ENCODE results near the gene SPIN1. TPM values are rescaled to one million over a fixed set of nuclear protein-coding genes. Genes with fewer than 3 reads are reported as not detected.

SPIN1 gene
- total RNA-seq, 1 donor from 2014 or later = 154 TPM

- Mint-ChIP-seq H3K27ac (no peak overlapping the region), H3K4me1 (ENCODE audit: low read depth) (no peaks in the 10 kb centered on the region), H3K4me3 (ENCODE audit: low read depth) (no peak overlapping the region), H3K27me3 (peaks cover 9% of the 10 kb centered on the region), H3K9me3 (ENCODE audit: low read depth) (peaks cover 3% of the 10 kb centered on the region), H3K36me3 (ENCODE audit: insufficient read depth) (no peaks in the 10 kb centered on the region)
- DNase-seq (ENCODE audit: low spot score, unreplicated experiment) = no peak
- TF ChIP-seq CTCF (IDR thresholded peaks at IDR 0.05; ENCODE audit: unreplicated experiment) = no peak
Measured at GRCh38 chr9:88522360-88522759, 134.1 kb downstream of the SPIN1 start.

- H3K9me3 Mint-ChIP-seq (ENCODE audit: low read depth) = no peaks in the 10 kb centered on the region
- TF ChIP-seq CTCF (IDR thresholded peaks at IDR 0.05; ENCODE audit: unreplicated experiment) = no peak
- DNase-seq (ENCODE audit: low spot score, unreplicated experiment) = no peak
- H3K27me3 Mint-ChIP-seq = peaks cover 9% of the 10 kb centered on the region
- H3K4me1 Mint-ChIP-seq (ENCODE audit: low read depth) = no peaks in the 10 kb centered on the region
- no peak overlapping the region for H3K4me3 Mint-ChIP-seq (ENCODE audit: low read depth)
- no peak overlapping the region for H3K27ac Mint-ChIP-seq
- H3K36me3 Mint-ChIP-seq (ENCODE audit: insufficient read depth) = no peaks in the 10 kb centered on the region
Measured at GRCh38 chr9:88523056-88523455, 134.8 kb downstream of the SPIN1 start.

GRCh38 chr9:88524911-88525310, 136.7 kb downstream of the SPIN1 start:
- DNase-seq (ENCODE audit: low spot score, unreplicated experiment) = no peak
- Mint-ChIP-seq H3K27ac (no peak overlapping the region), H3K36me3 (ENCODE audit: insufficient read depth) (no peaks in the 10 kb centered on the region)

GRCh38 chr9:88527618-88528017, 139.4 kb downstream of the SPIN1 start:
- Mint-ChIP-seq H3K9me3 (ENCODE audit: low read depth) (no peaks in the 10 kb centered on the region), H3K4me1 (ENCODE audit: low read depth) (peaks cover 14% of the 10 kb centered on the region), H3K27me3 (peaks cover 51% of the 10 kb centered on the region), H3K36me3 (ENCODE audit: insufficient read depth) (no peaks in the 10 kb centered on the region), H3K4me3 (ENCODE audit: low read depth) (no peak overlapping the region), H3K27ac (no peak overlapping the region)
- no peak for DNase-seq (ENCODE audit: low spot score, unreplicated experiment)
- TF ChIP-seq CTCF (IDR thresholded peaks at IDR 0.05; ENCODE audit: unreplicated experiment) = no peak

More at GRCh38 chr9:88524911-88525310, 136.7 kb downstream of the SPIN1 start:
- Mint-ChIP-seq H3K4me3 (ENCODE audit: low read depth) (no peak overlapping the region), H3K4me1 (ENCODE audit: low read depth) (peaks cover 3% of the 10 kb centered on the region), H3K9me3 (ENCODE audit: low read depth) (no peaks in the 10 kb centered on the region), H3K27me3 (peaks cover 26% of the 10 kb centered on the region)
- TF ChIP-seq CTCF (IDR thresholded peaks at IDR 0.05; ENCODE audit: unreplicated experiment) = no peak

Other genes starting within 250 kb of the SPIN1 start
- not detected in 2 replicates for gene SPATA31C2, start 250.0 kb upstream of the SPIN1 start, total RNA-seq
- 0.31 TPM in 1 of 2 replicates, not detected in the other for gene NXNL2, start 146.7 kb downstream of the SPIN1 start, total RNA-seq

Measured in progenitor cell of endocrine pancreas (in vitro differentiated cells).